BE2C (cell line): ENCODE measurements around the gene EHBP1L1.
"Not testable (repeated sequence)": the region's sequence is repeated elsewhere in the genome, so short reads cannot be mapped to it uniquely, and the experiment has no call there.

Experiments
- DNase-seq: peaks from one replicate; pipeline ENCODE4 v3.0.0-alpha.2; 2020
- H3K27me3 ChIP-seq: fragments of 250-450 bp; sonication (Bioruptor Pico); 2 replicates; pipeline ENCODE4 v1.5.1; 2020; ENCODE audit warnings: mild to moderate bottlenecking
- H3K36me3 ChIP-seq: fragments of 250-450 bp; sonication (Bioruptor Pico); 2 replicates; pipeline ENCODE4 v1.5.1; 2020; ENCODE audit warnings: mild to moderate bottlenecking
- H3K4me1 ChIP-seq: fragments of 250-450 bp; sonication (Bioruptor Pico); 2 replicates; pipeline ENCODE4 v1.5.1; 2020
- H3K4me3 ChIP-seq: 2 replicates; pipeline ENCODE4 v1.5.1; 2011; ENCODE audit warnings: low read depth, low read length
- H3K9me3 ChIP-seq: fragments of 250-450 bp; sonication (Bioruptor Pico); 2 replicates; pipeline ENCODE4 v1.5.1; 2020
- TF ChIP-seq, protein P1 (sequence below): IDR thresholded peaks from 2 replicates; pipeline ENCODE4 v1.5.1; 2012; ENCODE audit warnings: mild to moderate bottlenecking, low read depth, low read length

The EHBP1L1 gene

GRCh38 chr11:65637032-65637557 is 61.2 kb downstream of the EHBP1L1 start:
- TF ChIP-seq, protein P1, sequence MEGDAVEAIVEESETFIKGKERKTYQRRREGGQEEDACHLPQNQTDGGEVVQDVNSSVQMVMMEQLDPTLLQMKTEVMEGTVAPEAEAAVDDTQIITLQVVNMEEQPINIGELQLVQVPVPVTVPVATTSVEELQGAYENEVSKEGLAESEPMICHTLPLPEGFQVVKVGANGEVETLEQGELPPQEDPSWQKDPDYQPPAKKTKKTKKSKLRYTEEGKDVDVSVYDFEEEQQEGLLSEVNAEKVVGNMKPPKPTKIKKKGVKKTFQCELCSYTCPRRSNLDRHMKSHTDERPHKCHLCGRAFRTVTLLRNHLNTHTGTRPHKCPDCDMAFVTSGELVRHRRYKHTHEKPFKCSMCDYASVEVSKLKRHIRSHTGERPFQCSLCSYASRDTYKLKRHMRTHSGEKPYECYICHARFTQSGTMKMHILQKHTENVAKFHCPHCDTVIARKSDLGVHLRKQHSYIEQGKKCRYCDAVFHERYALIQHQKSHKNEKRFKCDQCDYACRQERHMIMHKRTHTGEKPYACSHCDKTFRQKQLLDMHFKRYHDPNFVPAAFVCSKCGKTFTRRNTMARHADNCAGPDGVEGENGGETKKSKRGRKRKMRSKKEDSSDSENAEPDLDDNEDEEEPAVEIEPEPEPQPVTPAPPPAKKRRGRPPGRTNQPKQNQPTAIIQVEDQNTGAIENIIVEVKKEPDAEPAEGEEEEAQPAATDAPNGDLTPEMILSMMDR = no peak
- no peak for DNase-seq
- Histone ChIP-seq H3K4me1 (no peaks in the 10 kb centered on the region), H3K36me3 (no peaks in the 10 kb centered on the region), H3K9me3 (no peaks in the 10 kb centered on the region), H3K27me3 (no peaks in the 10 kb centered on the region), H3K4me3 (no peak overlapping the region)

- Histone ChIP-seq H3K4me3 (peak within 1 kb of the TSS; percentile 55), H3K27me3 (no peaks in the 10 kb centered on the region), H3K9me3 (no peaks in the 10 kb centered on the region), H3K36me3 (no peaks in the 10 kb centered on the region), H3K4me1 (no peaks in the 10 kb centered on the region)
- TF ChIP-seq, protein P1 = peak; percentile 28
- DNase-seq = peak; percentile 76
Measured at GRCh38 chr11:65637794-65638419, 62.1 kb downstream of the EHBP1L1 start, which contains the start of gene SIPA1. Gene SIPA1 (plus strand): TSS chr11:65638101. CDS start chr11:65640922, 2,821 bp downstream.

- H3K27me3 ChIP-seq, DNase-seq, H3K4me1 ChIP-seq, H3K9me3 ChIP-seq, H3K4me3 ChIP-seq, H3K36me3 ChIP-seq: not testable (repeated sequence)
Measured at GRCh38 chr11:65639228-65639597, 63.4 kb downstream of the EHBP1L1 start.

- Histone ChIP-seq H3K4me3 (no peak overlapping the region), H3K27me3 (no peaks in the 10 kb centered on the region), H3K4me1 (no peaks in the 10 kb centered on the region), H3K9me3 (no peaks in the 10 kb centered on the region), H3K36me3 (no peaks in the 10 kb centered on the region)
- TF ChIP-seq, protein P1 = no peak
- no peak for DNase-seq
Measured at GRCh38 chr11:65639623-65640482, 64.0 kb downstream of the EHBP1L1 start.

- TF ChIP-seq, protein P1 = no peak
- H3K9me3 ChIP-seq = no peaks in the 10 kb centered on the region
- H3K4me1 ChIP-seq = no peaks in the 10 kb centered on the region
- H3K4me3 ChIP-seq = no peak overlapping the region
- H3K27me3 ChIP-seq = no peaks in the 10 kb centered on the region
- H3K36me3 ChIP-seq = no peaks in the 10 kb centered on the region
- no peak for DNase-seq
Measured at GRCh38 chr11:65640483-65641296, 64.8 kb downstream of the EHBP1L1 start.

GRCh38 chr11:65641297-65642013 is 65.6 kb downstream of the EHBP1L1 start:
- Histone ChIP-seq H3K27me3 (no peaks in the 10 kb centered on the region), H3K9me3 (no peaks in the 10 kb centered on the region), H3K4me1 (no peaks in the 10 kb centered on the region), H3K4me3 (no peak overlapping the region), H3K36me3 (no peaks in the 10 kb centered on the region)
- no peak for DNase-seq
- TF ChIP-seq, protein P1 = no peak
